ENCODE data around the gene PIP4K2C.

Gene PIP4K2C

DNA sequence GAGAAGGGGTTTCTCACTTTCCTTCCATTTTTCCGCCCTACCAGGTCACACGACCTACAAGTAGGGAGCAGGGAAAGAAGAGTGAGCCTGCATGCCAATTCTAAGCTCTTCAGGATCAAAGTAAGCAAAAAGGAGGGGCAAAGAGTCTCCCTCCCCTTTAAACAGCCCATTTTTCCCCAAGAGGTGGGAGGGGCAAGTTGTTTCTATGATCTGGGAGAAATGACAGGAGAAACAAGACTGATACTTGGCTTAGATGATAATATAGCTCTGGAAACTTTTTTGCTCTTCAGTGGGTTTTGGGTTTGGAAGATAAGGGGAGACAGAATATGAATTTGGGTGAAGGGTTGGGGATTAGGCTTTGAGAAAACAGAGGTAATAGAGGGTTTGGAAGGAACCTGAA, 15.4 kb downstream of the PIP4K2C start:
- FAIRE-seq (no peak), DNase-seq (ENCODE audit: insufficient read length, low spot score) (no peak)
- TF ChIP-seq, protein P1, sequence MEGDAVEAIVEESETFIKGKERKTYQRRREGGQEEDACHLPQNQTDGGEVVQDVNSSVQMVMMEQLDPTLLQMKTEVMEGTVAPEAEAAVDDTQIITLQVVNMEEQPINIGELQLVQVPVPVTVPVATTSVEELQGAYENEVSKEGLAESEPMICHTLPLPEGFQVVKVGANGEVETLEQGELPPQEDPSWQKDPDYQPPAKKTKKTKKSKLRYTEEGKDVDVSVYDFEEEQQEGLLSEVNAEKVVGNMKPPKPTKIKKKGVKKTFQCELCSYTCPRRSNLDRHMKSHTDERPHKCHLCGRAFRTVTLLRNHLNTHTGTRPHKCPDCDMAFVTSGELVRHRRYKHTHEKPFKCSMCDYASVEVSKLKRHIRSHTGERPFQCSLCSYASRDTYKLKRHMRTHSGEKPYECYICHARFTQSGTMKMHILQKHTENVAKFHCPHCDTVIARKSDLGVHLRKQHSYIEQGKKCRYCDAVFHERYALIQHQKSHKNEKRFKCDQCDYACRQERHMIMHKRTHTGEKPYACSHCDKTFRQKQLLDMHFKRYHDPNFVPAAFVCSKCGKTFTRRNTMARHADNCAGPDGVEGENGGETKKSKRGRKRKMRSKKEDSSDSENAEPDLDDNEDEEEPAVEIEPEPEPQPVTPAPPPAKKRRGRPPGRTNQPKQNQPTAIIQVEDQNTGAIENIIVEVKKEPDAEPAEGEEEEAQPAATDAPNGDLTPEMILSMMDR (IDR thresholded peaks at IDR 0.05; ENCODE audit: insufficient read depth, missing control alignments), result no peak

DNA sequence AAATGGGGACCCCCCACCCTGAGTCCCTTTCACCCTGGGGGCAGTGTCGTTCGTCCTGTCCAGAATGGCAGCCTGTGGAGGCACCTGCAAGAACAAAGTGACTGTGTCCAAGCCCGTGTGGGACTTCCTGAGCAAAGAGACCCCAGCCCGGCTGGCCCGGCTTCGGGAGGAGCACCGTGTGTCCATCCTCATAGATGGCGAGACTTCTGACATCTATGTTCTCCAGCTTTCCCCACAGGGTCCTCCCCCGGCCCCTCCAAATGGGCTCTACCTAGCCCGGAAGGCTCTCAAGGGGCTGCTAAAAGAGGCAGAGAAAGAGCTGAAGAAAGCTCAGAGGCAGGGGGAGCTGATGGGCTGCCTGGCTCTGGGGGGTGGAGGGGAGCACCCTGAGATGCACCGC, 15.8 kb downstream of the PIP4K2C start:
- DNase-seq (ENCODE audit: insufficient read length, low spot score) (no peak), FAIRE-seq (no peak)
- TF ChIP-seq, protein P1 (IDR thresholded peaks at IDR 0.05; ENCODE audit: insufficient read depth, missing control alignments), result no peak

DNA sequence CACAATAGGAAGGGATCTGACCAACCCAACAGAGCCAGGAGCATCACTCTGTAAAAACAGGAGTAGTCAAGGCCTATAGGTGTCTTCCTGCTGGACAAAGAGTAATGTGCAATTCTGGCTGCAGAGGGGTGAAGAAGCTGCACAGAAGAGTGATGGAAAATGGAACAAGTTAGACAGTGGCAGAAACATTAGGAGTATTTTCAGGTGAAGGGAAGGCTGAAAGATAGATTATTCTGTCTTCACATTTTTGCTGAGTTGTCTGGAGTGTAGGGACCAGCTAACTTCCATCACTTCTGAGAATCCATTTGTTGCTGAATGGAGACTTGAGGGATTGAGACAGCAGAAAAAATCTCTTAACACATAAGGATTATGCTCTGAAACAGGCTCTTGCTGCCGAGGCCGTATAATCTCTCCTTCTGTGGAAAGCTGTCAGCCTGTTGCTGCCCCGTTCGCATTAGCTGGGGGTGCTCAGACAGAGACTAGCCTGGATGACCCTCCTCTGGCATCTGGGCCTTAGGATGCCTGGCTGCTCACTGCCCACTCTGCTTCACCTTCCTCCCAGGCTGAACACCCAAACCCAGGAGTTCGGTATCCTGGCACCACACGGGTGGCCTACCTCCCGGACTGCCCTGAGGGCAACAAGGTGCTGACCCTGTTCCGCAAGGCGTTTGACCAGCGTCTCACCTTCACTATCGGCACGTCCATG, 17.1 kb downstream of the PIP4K2C start:
- DNase-seq (ENCODE audit: insufficient read length, low spot score) (no peak), FAIRE-seq (no peak)
- TF ChIP-seq, protein P1 (IDR thresholded peaks at IDR 0.05; ENCODE audit: insufficient read depth, missing control alignments), result no peak

DNA sequence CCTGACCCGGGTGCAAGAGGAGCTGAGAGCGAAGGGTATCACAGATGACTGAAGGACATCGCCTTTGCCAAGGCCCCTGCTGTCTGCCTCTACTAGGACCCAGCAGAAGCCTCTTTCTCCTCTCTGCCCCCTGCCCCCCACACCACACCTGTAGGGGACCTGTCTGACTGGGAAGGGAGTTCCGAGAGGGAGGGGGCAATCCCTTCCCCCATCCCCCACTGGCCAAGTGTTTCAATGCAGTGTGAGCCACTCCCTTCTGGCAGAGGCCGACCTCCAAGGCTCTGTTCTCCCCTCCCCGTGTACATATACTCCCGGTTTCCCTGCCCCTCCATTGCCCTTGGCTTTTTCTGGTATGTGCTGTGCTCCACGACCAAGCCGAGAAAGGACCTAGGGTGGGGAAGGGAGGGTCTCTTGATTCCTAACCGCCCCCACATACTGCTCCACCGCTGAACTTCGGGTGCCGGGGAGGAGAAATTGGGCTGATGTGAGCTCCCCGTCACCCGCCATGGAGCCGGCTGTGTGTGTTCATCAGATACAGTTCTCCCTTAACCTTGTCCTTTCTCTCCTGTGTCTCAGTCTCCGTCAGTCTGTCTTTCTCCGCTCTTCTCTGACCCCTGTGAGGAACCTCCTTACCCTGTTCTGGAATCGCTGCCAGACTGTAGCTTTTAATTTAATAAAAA, 18.2 kb downstream of the PIP4K2C start:
- no peak for FAIRE-seq
- TF ChIP-seq, protein P1 (IDR thresholded peaks at IDR 0.05; ENCODE audit: insufficient read depth, missing control alignments), result no peak
- DNase-seq (ENCODE audit: insufficient read length, low spot score), result no peak

DNA sequence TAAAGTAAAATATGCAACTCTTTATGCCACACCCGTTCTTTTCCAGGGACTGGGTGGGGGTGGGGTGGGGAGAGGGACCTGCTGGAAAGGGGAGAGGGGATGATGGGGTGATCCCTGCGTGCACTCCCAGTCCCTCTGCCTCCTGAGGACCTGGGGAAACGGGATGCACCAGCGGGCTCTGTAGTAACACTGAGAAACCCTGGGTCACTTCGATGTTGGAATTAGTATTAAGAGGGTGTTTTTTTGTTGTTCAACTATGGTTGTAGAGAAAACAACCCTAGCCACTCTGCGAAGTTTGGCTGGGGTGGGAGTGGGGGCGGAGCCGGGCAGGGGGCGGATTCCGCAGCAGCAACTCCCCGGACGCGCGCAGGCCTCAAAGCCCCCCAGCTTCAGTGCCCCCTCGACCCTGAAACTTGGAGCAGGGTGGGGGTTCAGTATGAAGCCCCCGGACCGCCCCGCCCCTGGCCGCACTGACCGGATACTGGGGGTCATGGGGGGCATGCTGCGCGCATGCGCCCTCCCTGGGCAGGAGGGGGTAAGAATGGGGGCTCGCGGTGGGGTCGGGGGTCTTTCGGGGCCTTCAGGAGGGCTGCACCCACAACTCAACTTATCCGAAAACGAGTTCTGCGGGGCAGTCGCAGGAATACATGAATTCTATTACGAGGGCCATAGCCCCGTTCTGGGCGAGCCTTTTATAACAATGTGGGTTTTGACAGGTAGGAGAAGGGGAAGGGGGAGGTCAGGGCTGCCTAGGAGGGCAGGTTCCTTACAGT, 19.0 kb downstream of the PIP4K2C start:
- TF ChIP-seq, protein P1 (IDR thresholded peaks at IDR 0.05; ENCODE audit: insufficient read depth, missing control alignments), result no peak
- no peak for DNase-seq (ENCODE audit: insufficient read length, low spot score)
- FAIRE-seq, result no peak

DNA sequence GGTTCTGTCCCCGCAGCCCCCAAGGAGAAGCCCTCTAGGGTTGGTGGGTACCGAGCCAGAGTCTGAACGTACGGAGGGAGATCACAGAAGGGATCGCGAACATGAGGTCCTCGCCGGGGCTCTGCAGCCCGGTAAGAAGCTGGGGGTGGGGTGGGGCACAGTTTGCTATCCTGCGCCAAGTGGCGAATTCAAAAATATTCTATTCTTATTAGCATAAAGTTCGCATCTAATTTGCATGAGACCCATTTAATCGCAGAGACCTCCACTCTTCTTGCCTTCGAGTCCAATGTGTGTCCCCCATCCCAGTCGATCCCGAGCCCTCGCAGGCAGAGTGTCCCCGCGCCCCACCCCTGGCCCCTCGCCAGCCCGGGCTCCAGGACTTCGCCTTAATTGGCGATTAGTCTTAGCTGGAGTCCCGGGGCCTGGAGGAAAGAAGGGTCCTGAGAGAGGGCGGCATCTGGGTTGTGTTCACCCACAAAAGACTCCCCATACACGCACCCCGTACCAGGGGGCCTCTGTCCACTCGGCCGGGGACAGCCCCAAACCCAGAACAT, 19.6 kb downstream of the PIP4K2C start:
- DNase-seq (ENCODE audit: insufficient read length, low spot score) (no peak), FAIRE-seq (no peak)
- TF ChIP-seq, protein P1 (IDR thresholded peaks at IDR 0.05; ENCODE audit: insufficient read depth, missing control alignments), result no peak

Data from D721Med (cell line).